ENCODE data around the gene RNF208. TPM values are rescaled to one million over a fixed set of nuclear protein-coding genes. Genes with fewer than 3 reads are reported as not detected.
A peak's percentile ranks its signal among the peaks of the same experiment; 100 is the strongest.

RNF208 gene, protein sequence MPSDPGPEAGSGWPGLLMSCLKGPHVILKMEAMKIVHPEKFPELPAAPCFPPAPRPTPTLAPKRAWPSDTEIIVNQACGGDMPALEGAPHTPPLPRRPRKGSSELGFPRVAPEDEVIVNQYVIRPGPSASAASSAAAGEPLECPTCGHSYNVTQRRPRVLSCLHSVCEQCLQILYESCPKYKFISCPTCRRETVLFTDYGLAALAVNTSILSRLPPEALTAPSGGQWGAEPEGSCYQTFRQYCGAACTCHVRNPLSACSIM
- 1 to 10 TPM; 3.3 to 6.0 (median 4.4) TPM for total RNA-seq

DNA sequence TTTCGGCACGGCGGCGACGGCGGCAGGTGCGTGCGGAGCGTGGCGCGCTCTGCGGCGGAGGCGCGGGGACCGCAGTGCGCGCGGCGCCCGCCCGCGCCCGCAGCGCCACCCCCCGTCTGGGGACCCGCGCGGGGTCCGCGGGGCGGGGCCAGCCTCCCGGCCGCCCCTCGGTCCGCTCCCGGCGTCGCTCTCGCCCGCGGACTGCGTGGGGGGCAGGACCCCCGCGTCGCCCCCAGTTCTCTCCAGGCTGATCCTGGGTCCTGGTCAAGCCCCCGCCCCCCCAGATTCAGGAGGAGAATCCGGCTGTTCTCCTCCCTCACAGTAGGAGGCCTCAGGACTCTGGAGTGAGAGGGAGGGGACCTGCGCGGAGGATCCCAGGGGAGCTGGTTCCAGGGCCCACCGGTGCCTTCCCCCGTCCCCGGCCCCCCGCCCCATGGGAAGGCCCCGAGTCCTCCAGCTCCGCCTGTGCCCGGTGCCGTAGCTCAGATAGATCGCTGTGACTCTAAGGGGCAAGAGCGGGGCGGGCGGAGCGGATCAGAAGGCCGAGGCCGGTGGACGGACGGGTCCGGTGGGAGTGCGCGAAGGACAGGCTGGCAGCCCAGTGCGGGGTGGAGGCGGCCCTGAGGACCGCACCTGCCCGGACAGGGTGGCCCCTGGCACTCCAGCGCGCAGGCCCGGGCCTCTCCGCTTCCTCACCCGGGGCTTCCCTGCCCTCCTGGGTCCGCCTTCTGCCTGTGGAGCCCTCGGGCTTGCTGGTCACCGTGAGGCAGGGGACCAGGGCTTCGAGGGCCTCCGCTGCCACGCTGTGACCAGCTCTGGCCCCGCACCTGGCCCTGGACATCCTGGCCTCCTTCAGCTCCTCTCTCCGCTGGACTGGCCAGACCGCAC, at the start of gene RNF208:
TSS of gene RNF208 (minus strand) at position 51 of the 888 bp plus-strand sequence. CDS start 1,028 bp downstream, outside the sequence.
- DNase-seq (no peak), ATAC-seq (peak in 1 of 2 donors; percentile 5)
- Mint-ChIP-seq H3K4me3 (peak within 1 kb of the TSS; percentile 79), H3K9me3 (no peaks in the 10 kb centered on the region), H3K27me3 (ENCODE audit: low read depth) (no peaks in the 10 kb centered on the region), H3K4me1 (ENCODE audit: low read depth) (peaks cover 6% of the 10 kb centered on the region), H3K36me3 (ENCODE audit: insufficient read depth) (no peaks in the 10 kb centered on the region)

DNA sequence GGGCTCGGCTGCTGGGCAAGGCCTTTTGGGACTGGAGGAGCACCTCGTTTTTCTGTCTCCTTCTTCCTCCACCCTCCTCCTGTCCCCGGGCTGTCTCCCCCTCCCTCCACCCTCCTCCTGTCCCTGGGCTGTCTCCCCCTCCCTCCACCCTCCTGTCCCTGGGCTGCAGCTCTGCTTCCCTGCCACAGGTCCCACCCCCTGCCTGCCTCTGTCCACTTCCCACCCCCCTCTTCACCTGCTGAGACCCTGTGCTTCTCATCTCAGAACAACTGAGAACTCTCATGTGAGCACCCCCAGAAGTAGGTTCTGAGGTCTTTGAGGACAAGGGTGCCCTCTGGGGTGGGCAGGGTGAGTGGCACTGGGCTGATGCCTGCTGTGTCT, 49.6 kb upstream of the RNF208 start:
- DNase-seq (no peak), ATAC-seq (peak in 1 of 2 donors; percentile 7)
- Mint-ChIP-seq H3K9me3 (no peaks in the 10 kb centered on the region), H3K27me3 (ENCODE audit: low read depth) (no peaks in the 10 kb centered on the region), H3K36me3 (ENCODE audit: insufficient read depth) (peaks cover 17% of the 10 kb centered on the region), H3K4me1 (ENCODE audit: low read depth) (peaks cover 16% of the 10 kb centered on the region), H3K4me3 (no peak overlapping the region)

DNA sequence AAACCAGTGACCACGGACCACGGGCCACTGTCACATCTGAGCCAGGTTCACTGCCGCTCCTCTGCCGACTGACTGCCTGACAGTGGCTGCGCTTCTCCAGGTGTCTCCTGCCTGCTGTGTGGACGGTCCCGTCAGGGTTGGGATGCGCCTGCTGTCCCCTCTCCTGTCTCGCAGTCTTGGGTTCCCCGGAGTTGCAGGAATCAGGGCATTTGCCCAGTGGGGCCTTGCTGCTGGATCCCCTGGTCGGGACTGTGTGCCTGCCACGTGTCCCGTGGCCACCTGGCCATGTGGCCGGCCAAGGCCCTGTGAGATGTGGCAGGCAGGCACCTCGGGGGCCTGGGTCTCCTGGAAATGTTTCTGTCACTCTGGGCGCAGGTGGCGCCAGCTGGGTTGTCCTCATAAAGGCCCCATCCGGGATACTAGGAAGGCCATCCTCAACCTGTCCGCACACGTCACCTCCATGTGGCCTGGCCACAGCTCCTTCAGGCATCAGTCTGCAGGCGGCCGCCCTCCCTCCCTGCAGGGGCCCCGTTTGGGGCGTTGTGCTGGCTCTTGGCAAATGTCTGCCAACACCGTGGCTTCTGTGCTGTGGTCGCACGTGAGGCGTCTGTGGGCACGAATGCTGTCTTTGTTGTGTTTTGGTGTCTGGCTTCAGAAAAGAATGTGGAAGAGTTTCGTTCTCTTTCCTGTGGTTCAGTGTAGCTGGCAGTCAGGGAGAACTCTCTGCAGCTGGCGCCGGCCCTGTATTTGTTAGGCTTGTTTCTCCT, 49.1 kb upstream of the RNF208 start:
- ATAC-seq: peak; percentile 18 to 61
- peaks cover 17% of the 10 kb centered on the region for H3K36me3 Mint-ChIP-seq (ENCODE audit: insufficient read depth)
- DNase-seq: no peak

DNA sequence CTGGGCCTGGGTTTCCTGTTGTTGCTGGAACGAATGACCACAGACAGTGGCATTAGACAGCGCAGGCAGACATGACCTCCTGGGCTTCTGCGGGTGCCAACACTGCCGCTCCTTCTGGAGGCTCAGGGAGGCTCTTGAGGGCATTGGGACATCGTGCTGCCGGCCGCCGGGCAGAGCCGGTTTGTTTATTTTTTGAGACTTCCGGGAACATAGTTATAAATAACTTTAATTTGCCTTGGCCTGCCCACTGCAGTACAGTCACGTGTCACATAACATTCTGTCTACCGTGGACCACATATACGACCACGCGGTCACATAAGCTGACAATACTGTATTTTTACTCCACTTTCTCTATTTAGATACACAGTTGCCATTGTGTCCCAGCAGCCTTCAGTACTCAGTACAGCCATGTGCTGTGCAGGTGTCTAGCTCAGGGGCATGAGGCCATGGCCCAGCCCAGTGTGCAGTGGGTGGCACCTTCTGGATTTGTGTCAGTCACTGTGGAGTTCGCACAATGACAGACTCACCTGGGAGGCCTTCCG, 47.3 kb upstream of the RNF208 start:
- ATAC-seq (no peak), DNase-seq (no peak)
- Mint-ChIP-seq H3K4me1 (ENCODE audit: low read depth) (peaks cover 7% of the 10 kb centered on the region), H3K27me3 (ENCODE audit: low read depth) (no peaks in the 10 kb centered on the region), H3K4me3 (no peak overlapping the region), H3K9me3 (no peaks in the 10 kb centered on the region), H3K36me3 (ENCODE audit: insufficient read depth) (peaks cover 18% of the 10 kb centered on the region)

More for the DNA sequence above, 49.1 kb upstream of the RNF208 start:
- no peak overlapping the region for H3K4me3 Mint-ChIP-seq
- H3K9me3 Mint-ChIP-seq: no peaks in the 10 kb centered on the region
- no peaks in the 10 kb centered on the region for H3K27me3 Mint-ChIP-seq (ENCODE audit: low read depth)
- H3K4me1 Mint-ChIP-seq (ENCODE audit: low read depth): peaks cover 13% of the 10 kb centered on the region

DNA sequence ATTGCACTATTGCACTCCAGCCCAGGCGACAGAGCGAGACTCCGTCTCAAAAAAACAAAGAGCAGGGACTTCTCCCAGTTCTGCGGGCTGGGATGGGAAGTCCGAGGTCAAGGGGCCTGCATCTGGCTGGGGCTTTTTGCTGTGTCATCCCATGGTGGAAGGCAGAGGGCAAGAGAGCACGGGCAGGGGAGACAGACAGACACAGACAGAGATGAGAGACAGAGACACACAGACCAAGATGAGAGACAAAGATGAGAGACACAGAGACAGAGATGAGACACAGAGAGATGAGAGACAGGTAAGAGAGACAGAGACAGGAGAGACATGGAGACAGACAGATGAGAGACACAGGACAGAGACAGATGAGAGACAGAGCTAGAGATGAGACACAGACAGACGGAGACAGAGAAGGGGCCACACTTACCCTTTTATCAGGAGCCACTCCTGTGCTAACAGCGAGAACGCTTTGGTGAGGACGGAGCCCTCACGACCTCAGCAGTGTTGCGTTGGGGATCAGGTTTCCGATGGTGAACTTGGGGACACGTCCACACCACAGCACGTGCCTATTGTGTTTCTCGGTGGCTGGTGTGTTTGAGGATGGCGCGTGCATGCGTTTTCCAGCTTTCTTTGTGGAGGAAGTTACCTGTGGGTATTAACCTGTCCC, 46.6 kb upstream of the RNF208 start:
- H3K36me3 Mint-ChIP-seq (ENCODE audit: insufficient read depth): peaks cover 18% of the 10 kb centered on the region
- no peak overlapping the region for H3K4me3 Mint-ChIP-seq
- H3K4me1 Mint-ChIP-seq (ENCODE audit: low read depth): peaks cover 7% of the 10 kb centered on the region
- no peaks in the 10 kb centered on the region for H3K9me3 Mint-ChIP-seq
- ATAC-seq (no peak), DNase-seq (no peak)
- no peaks in the 10 kb centered on the region for H3K27me3 Mint-ChIP-seq (ENCODE audit: low read depth)

DNA sequence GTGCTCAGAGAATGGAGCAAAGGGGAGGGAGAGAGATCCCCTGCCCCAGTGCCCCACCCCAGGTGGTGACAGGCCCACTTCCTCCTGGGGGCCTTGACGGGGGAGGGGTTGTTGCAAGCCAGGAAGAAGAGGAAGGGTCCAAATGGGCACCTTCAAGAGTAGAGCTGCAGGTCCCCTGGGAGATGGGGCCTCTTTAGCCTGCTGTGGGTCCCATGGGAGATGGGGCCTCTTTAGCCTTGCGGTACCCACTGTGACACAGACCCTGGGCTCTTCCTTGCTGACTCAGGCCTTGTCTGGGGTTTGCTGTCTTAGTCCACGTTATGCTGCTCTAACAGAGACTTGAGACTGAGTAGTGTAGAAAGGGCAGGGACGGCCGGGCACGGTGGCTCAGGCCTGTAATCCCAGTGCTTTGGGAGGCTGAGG, 45.9 kb upstream of the RNF208 start:
- no peaks in the 10 kb centered on the region for H3K27me3 Mint-ChIP-seq (ENCODE audit: low read depth)
- H3K36me3 Mint-ChIP-seq (ENCODE audit: insufficient read depth): peaks cover 15% of the 10 kb centered on the region
- ATAC-seq (no peak), DNase-seq (no peak)
- peaks cover 7% of the 10 kb centered on the region for H3K4me1 Mint-ChIP-seq (ENCODE audit: low read depth)
- H3K9me3 Mint-ChIP-seq: no peaks in the 10 kb centered on the region
- no peak overlapping the region for H3K4me3 Mint-ChIP-seq

DNA sequence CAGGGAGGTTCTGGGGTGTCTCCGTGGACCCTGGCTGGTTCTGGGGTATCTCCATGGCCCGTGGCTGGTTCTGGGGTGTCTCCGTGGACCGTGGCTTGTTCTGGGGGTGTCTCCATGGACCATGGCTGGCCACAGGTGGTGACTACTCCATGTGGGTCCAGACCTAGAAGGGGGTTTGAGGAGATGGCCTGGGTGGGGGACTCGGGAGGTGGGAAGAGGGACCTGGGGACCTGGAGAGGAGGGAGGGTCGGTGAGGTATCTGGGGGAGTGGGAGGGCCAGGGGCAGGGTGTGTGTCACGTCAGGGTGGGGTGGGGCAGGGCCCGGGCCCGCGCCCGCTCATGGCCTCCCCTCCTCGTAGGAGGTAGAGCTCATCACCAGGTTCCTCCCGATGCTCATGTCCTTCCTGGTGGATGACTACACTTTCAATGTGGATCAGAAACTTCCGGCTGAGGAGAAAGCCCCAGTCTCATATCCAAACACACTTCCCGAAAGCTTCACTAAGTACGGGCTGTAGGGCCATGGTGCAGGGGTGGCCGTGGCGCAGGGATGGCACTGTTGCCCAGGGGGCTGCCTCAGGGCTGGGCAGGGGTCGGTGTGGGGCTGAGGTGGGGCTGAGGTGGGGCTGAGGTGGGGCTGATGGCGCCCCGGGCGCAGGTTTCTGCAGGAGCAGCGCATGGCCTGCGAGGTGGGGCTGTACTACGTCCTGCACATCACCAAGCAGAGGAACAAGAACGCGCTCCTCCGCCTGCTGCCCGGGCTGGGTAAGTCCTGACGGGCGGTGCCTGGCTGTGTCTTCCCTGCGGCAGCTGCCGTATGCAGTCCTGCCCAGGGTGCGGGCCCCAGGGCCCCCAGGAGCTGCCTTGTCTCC, 44.8 kb upstream of the RNF208 start:
- H3K27me3 Mint-ChIP-seq (ENCODE audit: low read depth): no peaks in the 10 kb centered on the region
- DNase-seq: no peak
- no peak for ATAC-seq
- no peaks in the 10 kb centered on the region for H3K9me3 Mint-ChIP-seq
- H3K36me3 Mint-ChIP-seq (ENCODE audit: insufficient read depth): peaks cover 15% of the 10 kb centered on the region
- H3K4me1 Mint-ChIP-seq (ENCODE audit: low read depth): peaks cover 8% of the 10 kb centered on the region
- H3K4me3 Mint-ChIP-seq: no peak overlapping the region

DNA sequence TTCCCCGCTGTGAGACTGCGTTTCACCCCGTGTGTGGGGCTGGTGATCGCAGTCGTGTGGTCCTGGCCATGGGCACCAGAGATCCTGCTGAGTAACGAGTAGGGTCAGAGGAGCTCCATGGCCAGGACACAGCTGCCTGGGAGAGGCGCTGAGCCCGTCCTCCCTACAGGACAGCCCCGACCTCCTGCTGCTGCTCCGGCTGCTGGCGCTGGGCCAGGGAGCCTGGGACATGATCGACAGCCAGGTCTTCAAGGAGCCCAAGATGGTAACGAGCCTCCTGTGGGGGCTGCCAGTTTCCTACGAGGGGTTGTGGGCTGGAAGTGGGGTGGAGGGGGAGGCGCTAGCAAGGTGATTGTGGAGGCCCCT, 44.1 kb upstream of the RNF208 start:
- ATAC-seq: no peak
- no peaks in the 10 kb centered on the region for H3K27me3 Mint-ChIP-seq (ENCODE audit: low read depth)
- no peak overlapping the region for H3K4me3 Mint-ChIP-seq
- H3K9me3 Mint-ChIP-seq: no peaks in the 10 kb centered on the region
- H3K4me1 Mint-ChIP-seq (ENCODE audit: low read depth): peaks cover 5% of the 10 kb centered on the region
- peaks cover 19% of the 10 kb centered on the region for H3K36me3 Mint-ChIP-seq (ENCODE audit: insufficient read depth)
- DNase-seq: no peak

DNA sequence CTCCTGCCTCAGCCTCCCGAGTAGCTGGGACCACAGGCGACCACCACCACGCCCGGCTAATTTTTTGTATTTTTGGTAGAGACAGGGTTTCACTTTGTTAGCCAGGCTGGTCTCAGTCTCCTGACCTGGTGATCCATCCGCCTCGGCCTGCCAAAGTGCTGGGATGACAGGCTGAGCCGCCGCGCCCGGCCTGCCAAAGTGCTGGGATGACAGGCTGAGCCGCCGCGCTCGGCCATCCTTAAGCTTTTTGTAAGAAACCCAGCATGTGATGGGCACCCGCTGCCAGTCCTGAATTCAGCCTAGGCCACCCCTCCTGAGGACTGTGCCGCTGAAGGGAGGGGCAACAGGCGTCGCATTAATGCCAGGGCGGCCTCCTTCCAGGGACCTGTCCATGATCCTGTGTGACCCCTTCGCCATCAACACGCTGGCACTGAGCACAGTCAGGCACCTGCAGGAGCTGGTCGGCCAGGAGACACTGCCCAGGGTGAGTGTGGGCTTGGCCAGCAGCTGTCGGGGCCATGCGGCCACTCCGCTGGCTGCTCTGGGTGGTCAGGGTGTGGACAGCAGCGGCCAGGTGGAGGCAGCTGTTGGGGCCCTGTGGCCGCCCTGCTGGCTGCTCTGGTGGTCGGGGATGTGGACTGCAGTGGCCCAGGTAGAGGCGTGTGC, 43.6 kb upstream of the RNF208 start:
- Mint-ChIP-seq H3K9me3 (no peaks in the 10 kb centered on the region), H3K4me3 (no peak overlapping the region), H3K27me3 (ENCODE audit: low read depth) (no peaks in the 10 kb centered on the region), H3K36me3 (ENCODE audit: insufficient read depth) (peaks cover 19% of the 10 kb centered on the region), H3K4me1 (ENCODE audit: low read depth) (peaks cover 2% of the 10 kb centered on the region)
- ATAC-seq (no peak), DNase-seq (no peak)

DNA sequence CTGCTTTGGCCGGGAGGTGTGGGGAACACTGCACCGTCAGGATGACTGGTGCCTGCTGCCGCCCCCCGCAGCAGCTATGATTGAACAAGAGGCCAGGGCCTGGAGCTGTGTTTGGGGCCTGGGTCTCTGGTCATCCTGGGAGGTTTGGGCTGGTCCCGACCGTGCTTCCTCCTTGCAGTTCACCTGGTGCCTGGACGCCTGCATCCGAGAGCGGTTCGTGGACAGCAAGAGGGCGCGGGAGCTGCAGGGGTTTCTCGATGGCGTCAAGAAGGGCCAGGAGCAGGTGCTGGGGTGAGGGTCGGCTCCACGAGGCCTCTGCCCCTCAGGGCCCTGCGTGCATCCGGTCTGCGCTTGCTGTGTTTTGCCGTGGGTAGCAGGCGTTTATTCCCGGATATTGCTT, 42.0 kb upstream of the RNF208 start:
- H3K4me1 Mint-ChIP-seq (ENCODE audit: low read depth): peaks cover 2% of the 10 kb centered on the region
- ATAC-seq: no peak
- H3K27me3 Mint-ChIP-seq (ENCODE audit: low read depth): no peaks in the 10 kb centered on the region
- no peak for DNase-seq
- peaks cover 11% of the 10 kb centered on the region for H3K36me3 Mint-ChIP-seq (ENCODE audit: insufficient read depth)
- H3K4me3 Mint-ChIP-seq: no peak overlapping the region
- no peaks in the 10 kb centered on the region for H3K9me3 Mint-ChIP-seq

DNA sequence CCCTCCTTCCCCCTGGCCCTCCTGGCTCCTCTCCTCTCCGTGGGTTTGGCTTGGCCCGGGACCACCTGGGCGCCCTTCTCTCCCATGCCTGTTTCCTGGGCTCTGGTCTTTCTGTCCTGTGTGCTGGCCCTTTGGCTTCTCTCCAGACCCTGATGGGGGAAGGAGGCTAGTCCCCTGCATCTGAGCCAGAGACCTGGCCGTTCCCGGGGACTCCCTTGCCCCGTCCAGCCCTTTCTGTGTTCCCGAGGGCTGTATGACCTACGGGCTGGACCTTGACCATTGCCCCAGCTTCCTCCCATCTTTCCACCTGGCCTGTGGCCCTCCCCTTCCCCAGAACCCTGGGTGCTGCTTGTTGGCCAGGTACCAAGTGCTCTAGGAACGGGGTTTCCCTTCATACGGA, 41.5 kb upstream of the RNF208 start:
- peaks cover 6% of the 10 kb centered on the region for H3K36me3 Mint-ChIP-seq (ENCODE audit: insufficient read depth)
- ATAC-seq (no peak), DNase-seq (no peak)
- H3K4me3 Mint-ChIP-seq: no peak overlapping the region
- no peaks in the 10 kb centered on the region for H3K27me3 Mint-ChIP-seq (ENCODE audit: low read depth)
- H3K9me3 Mint-ChIP-seq: no peaks in the 10 kb centered on the region
- H3K4me1 Mint-ChIP-seq (ENCODE audit: low read depth): peaks cover 2% of the 10 kb centered on the region

DNA sequence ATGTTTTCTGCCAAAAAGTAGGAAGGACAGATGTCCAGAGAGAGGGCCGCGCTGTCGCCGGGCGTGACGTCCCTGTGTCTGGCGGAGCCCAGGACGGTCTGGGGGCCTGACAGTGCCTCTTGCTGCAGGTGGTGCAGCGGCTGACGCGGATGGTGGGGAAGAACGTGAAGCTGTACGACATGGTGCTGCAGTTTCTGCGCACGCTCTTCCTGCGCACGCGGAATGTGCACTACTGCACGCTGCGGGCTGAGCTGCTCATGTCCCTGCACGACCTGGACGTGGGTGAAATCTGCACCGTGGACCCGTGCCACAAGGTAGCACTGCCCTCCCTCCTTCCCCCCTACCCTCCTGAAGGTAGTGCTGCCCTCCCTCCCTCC, 40.9 kb upstream of the RNF208 start:
- ATAC-seq (no peak), DNase-seq (no peak)
- Mint-ChIP-seq H3K9me3 (no peaks in the 10 kb centered on the region), H3K27me3 (ENCODE audit: low read depth) (no peaks in the 10 kb centered on the region), H3K4me3 (no peak overlapping the region), H3K4me1 (ENCODE audit: low read depth) (peaks cover 2% of the 10 kb centered on the region), H3K36me3 (ENCODE audit: insufficient read depth) (peaks cover 6% of the 10 kb centered on the region)
